NCI-H2029 treated with DMSO at 0.1 percent for 48 hours (cell line): ENCODE measurements around the gene IL16.
"Not testable (repeated sequence)": the region's sequence is repeated elsewhere in the genome, so short reads cannot be mapped to it uniquely, and the experiment has no call there.

ENCODE experiments used
- DNase-seq: peaks from one replicate; lab custom pipeline; 2025; lab: John Stamatoyannopoulos, UW

The IL16 gene

GRCh38 chr15:81337713-81338157, 141.1 kb downstream of the IL16 start:
- DNase-seq = no peak

- DNase-seq = no peak
Observed at GRCh38 chr15:81338170-81339007, 141.7 kb downstream of the IL16 start.

GRCh38 chr15:81339321-81339720, 142.6 kb downstream of the IL16 start:
- DNase-seq = no peak

GRCh38 chr15:81339851-81340250, 143.2 kb downstream of the IL16 start:
- no peak for DNase-seq

DNA sequence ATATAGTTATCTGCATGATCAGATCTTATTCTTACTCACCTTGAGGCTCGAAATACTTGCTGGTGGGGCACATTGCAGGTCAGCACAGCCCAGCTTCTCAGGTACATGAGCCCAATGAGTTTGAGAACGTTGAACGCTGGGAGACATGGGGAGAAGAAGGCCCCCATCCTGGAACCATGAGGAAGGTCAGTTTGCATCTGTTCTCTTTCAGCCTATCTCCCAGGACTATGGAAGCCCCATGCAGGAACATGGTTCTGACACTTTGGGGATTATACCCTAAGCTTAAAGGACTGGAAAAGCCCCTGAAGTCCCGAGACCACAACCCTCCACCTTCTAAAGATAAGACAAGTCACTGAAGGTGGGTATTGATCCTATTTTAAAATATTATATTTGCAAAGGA, 144.7 kb downstream of the IL16 start:
- DNase-seq = no peak

DNA sequence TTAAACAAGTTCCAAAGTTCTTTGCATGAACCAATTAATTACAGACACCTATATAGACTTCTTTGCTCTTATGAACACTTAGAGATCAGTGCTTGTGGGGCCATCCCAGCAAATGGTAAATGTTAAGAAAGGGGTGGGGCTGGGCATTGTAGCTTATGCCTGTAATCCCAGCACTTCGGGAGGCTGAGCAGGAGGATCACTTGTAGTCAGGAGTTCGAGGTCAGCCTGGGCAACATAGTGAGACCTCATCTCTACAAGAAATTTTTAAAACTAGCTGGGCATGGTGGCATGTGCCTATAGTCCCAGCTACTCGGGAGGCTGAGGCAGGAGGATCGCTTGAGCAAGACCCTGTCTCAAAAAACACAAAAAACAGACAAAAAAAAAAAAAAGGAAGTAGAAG, 146.7 kb downstream of the IL16 start:
- DNase-seq = no peak

- DNase-seq = no peak
Observed at GRCh38 chr15:81346611-81347010, 149.9 kb downstream of the IL16 start.

- DNase-seq = no peak
Observed at GRCh38 chr15:81347910-81348309, 151.2 kb downstream of the IL16 start.

DNA sequence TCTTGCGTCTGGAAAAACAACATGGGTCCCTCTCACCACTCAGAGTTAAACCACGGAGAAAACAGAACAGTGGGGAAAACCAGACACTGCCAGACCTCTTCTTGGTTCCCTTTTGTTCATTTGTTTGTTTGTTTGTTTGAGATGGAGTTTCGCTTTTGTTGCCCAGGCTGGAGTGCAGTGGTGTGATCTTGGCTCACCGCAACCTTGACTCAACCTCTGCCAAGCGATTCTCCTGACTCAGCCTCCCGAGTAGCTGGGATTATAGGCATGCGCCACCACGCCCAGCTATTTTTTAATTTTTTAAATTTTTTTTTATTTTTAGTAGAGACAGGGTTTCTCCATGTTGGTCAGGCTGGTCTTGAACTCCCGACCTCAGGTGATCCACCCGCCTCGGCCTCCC, 152.0 kb downstream of the IL16 start:
- not testable (repeated sequence) for DNase-seq

DNA sequence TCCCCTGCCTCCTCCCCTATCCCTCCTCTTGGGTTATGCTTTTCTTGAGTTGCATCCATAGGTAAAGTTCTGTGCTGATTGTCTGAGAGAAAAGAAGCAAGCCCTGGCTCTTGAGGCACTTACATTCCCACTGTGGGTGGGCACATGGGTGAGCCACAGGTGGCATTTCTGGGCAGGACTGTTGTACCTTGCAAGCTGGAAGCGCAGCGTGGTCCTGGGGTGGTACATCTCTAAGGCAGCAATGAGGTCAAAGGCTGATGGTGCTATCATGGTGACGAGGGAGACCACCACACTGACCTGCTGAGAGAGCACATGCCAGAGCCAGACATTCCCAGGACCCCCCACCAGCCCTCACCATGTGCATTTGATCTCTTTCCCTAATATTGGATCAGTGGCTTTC, 152.6 kb downstream of the IL16 start:
- DNase-seq = no peak

DNA sequence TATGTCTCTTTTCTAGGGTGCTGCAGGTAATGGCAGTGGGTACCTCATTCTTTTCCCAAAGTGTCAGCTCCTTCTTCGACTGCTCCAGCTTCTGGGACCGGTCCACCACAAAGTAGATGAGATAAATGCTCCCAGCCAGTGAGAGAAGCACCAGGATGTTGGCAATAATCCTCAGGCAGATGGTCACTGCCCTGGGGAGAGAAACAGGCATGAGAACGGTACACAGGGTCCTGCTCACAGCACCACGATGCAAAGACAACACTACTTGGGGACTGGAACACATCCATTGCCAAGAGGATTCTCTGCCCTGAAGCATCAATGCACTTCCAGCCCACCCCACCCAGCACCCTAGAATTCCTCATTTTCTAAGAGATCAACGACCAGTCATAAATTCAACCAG, 155.0 kb downstream of the IL16 start:
- DNase-seq = no peak

- no peak for DNase-seq
Observed at GRCh38 chr15:81356252-81356651, 159.6 kb downstream of the IL16 start.

DNA sequence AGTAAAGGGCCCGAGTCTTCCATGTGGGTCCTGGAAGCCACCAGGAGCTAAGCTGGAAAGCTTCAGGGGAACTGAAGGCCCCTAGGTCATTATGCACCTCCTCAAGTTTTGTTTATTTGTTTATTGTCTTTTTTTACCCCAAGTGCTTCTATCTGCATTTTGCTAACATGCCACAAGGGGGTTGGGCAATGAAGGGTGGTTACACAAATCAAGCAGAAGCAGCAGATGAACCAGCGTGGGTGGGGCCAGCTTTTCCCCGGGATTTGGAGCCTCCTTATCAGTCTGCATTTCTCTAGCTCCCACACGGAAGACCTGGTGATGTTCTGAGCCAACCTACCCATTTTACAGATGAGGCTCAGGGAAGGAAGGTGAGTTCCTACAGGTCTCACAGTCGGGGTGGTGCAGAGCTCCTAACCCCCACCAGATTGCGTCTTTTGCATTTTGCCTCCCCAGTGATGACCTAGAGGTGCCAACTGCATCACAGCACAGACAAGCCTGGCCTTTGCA, 160.6 kb downstream of the IL16 start:
- no peak for DNase-seq

GRCh38 chr15:81358248-81358647, 161.6 kb downstream of the IL16 start:
- DNase-seq = no peak

GRCh38 chr15:81360491-81360890, 163.8 kb downstream of the IL16 start:
- no peak for DNase-seq

DNA sequence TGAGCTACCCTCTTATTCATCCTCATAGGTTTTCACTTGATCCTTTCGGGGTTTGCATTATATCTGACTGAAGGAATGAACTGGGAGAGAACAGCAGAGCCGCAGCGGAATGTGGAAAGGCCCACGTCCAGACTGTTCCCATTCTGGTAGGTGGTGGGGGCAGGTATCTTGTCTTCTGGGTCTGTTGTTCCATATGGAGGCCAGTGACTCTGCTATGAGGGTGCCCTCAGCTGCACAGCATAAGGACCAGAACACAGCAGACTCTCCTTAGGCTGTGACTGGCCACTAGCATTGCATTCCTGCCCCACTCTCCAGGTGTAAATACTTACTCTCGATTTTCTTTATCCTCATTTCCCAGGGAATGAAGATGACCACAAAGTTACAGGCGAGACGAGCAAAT, 165.2 kb downstream of the IL16 start:
- DNase-seq = no peak

- no peak for DNase-seq
Observed at GRCh38 chr15:81362790-81363189, 166.1 kb downstream of the IL16 start.

GRCh38 chr15:81363276-81363675, 166.6 kb downstream of the IL16 start:
- no peak for DNase-seq
